ENCODE results near the gene C2CD3.

DNA sequence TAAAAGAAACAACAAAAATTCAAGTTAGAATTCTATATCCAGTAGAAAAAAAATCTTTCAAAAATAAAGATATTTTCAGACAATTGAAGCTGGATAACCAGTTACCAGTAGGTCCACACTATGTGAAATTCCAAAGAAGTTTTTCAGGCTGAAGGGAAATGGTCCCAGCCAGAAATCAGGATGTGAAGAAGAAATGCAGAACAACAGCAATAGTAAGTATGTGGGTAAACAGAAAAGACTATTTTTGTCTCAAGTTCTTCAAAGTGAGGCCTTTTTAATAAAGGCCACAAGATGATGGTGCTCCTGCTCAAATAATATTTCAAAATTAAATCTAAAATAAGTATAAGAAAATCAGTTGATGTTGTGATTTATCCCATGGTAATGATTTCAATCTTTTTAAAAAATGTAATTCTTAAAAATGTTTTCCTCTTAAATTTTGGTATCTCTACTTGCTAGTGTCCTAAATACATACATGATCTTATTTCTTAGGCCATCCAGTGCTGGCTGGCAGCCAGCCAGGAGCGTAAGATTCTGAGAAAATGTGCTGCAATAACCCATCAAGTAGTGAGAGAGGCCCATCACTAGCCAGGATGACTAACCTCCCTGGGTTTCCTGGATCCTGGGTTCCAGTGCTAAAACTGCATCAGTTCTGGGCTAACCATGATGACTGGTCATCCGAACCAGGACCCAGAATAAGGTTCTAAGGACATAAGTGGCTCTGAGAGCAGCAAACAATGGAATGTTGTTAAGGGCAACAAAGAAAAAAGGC lies 146.4 kb downstream of the C2CD3 start:
- no peak for TF ChIP-seq CTCF (IDR thresholded peaks at IDR 0.05; ENCODE audit: insufficient read depth, low read depth, low read length)
- TF ChIP-seq EZH2 (IDR thresholded peaks at IDR 0.05; ENCODE audit: insufficient read depth, low read length) = no peak

All from astrocyte (in vitro differentiated cells and primary cell).